Measurements from ENCODE around the gene CACNG1. TPM values are rescaled to one million over a fixed set of nuclear protein-coding genes. Genes with fewer than 3 reads are reported as not detected.

CACNG1 gene
- polyA plus RNA-seq, 1 of the 3 experiments (the other 2 are of a cell fraction), result not detected

DNA sequence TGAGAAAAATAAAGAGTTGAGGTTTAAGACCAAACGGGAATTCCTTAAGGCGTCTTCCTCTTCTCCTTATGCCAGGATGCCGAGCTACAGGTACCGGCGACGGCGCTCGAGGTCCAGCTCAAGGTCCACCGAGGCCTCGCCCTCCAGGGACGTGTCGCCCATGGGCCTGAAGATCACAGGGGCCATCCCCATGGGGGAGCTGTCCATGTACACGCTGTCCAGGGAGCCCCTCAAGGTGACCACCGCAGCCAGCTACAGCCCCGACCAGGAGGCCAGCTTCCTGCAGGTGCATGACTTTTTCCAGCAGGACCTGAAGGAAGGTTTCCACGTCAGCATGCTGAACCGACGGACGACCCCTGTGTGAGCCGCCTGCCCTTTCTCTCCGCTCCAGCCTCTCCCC lies 13.7 kb upstream of the CACNG1 start:
- ChIA-PET CTCF (interaction anchor here (1.0 to 1.7 kb wide), 6 partner anchors 11 to 303 kb away, joined by 3 to 6 read pairs (median 3); no protein-coding TSS in a partner anchor), POLR2A (interaction anchor here (0.8 to 1.2 kb wide), 3 partner anchors 10 to 46 kb away, joined by 3 to 4 read pairs (median 3); no protein-coding TSS in a partner anchor)
- Histone ChIP-seq H3K27me3 (ENCODE audit: insufficient read depth) (no peaks in the 10 kb centered on the region), H3K79me2 (ENCODE audit: insufficient read depth) (no peaks in the 10 kb centered on the region), H3K9me2 (no peaks in the 10 kb centered on the region), H3K9me3 (no peaks in the 10 kb centered on the region), H3F3A (replicated peaks; ENCODE audit: insufficient read depth) (no peaks in the 10 kb centered on the region), H3K4me1 (ENCODE audit: control insufficient read depth in 1 of 2, insufficient read depth in 2 of 2, low read depth in 1 of 2, low read length in 1 of 2) (no peaks in the 10 kb centered on the region; a peak in 1 of 4 replicates), H2AFZ (ENCODE audit: low read depth) (no peak overlapping the region), H3K9ac (no peak overlapping the region), H3K4me3 (ENCODE audit: low read depth in 2 of 2, low read length in 1 of 2) (no peak overlapping the region), H4K20me1 (ENCODE audit: insufficient read depth) (no peaks in the 10 kb centered on the region), H3K36me3 (replicated peaks in 1 of 2; ENCODE audit: control insufficient read depth in 1 of 2, insufficient read depth in 2 of 2, low read length in 1 of 2) (no peaks in the 10 kb centered on the region), H3K4me2 (no peak overlapping the region), H3K27ac (ENCODE audit: low read depth in 2 of 2, low read length in 1 of 2) (no peak overlapping the region)
- TF ChIP-seq, protein P1, sequence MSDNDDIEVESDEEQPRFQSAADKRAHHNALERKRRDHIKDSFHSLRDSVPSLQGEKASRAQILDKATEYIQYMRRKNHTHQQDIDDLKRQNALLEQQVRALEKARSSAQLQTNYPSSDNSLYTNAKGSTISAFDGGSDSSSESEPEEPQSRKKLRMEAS (IDR thresholded peaks at IDR 0.05; ENCODE audit: low read depth), result no peak
- TF ChIP-seq TCF12 (IDR thresholded peaks at IDR 0.05) (no peak), EZH2phosphoT487 (IDR thresholded peaks at IDR 0.05; ENCODE audit: borderline replicate concordance, low read depth) (no peak), EP300 (IDR thresholded peaks at IDR 0.05; ENCODE audit: borderline replicate concordance in 1 of 2, low read depth in 1 of 2, low read length in 1 of 2) (no peak), RCOR1 (IDR thresholded peaks at IDR 0.05; ENCODE audit: low read length) (no peak)
- TF ChIP-seq, protein P2, sequence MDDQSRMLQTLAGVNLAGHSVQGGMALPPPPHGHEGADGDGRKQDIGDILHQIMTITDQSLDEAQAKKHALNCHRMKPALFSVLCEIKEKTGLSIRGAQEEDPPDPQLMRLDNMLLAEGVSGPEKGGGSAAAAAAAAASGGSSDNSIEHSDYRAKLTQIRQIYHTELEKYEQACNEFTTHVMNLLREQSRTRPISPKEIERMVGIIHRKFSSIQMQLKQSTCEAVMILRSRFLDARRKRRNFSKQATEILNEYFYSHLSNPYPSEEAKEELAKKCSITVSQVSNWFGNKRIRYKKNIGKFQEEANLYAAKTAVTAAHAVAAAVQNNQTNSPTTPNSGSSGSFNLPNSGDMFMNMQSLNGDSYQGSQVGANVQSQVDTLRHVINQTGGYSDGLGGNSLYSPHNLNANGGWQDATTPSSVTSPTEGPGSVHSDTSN (IDR thresholded peaks at IDR 0.05), result no peak
- no peak for DNase-seq
- WGBS (ENCODE audit: low lambda C conversion rate), result 90% methylated on average over 20 of the region's 21 CpGs

DNA sequence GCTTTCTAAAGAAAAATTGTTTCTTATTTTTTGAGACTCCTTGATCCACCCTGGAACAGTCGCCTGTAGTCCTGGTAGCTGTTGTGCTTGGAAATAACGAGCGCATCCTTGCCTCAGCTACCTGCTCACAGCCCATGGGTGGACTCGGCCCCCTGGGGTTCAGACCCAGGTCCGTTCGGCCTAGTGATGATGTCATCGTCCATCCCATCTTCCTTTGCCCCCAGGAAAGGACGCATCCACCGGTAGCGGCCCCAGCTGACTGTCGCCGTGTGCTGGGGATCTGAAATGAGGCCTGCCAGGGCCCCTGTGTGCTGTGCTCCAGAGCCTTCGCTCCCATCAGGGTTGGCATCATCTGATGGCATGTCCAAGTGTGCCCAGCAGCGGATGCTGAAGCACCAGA lies 12.0 kb upstream of the CACNG1 start:
- ChIA-PET CTCF (interaction anchor here (0.8 to 1.4 kb wide), 4 partner anchors 9 to 44 kb away, joined by 3 read pairs; no protein-coding TSS in a partner anchor), POLR2A (no interaction called here)
- Histone ChIP-seq H3K9ac (no peak overlapping the region), H3K4me1 (ENCODE audit: control insufficient read depth in 1 of 2, insufficient read depth in 2 of 2, low read depth in 1 of 2, low read length in 1 of 2) (no peaks in the 10 kb centered on the region), H4K20me1 (ENCODE audit: insufficient read depth) (no peaks in the 10 kb centered on the region), H2AFZ (ENCODE audit: low read depth) (no peak overlapping the region), H3K9me2 (no peaks in the 10 kb centered on the region), H3K27me3 (ENCODE audit: insufficient read depth) (no peaks in the 10 kb centered on the region), H3F3A (replicated peaks; ENCODE audit: insufficient read depth) (no peaks in the 10 kb centered on the region), H3K9me3 (no peaks in the 10 kb centered on the region), H3K4me3 (ENCODE audit: low read depth in 2 of 2, low read length in 1 of 2) (no peak overlapping the region), H3K4me2 (no peak overlapping the region), H3K79me2 (ENCODE audit: insufficient read depth) (no peaks in the 10 kb centered on the region), H3K36me3 (replicated peaks in 1 of 2; ENCODE audit: control insufficient read depth in 1 of 2, insufficient read depth in 2 of 2, low read length in 1 of 2) (no peaks in the 10 kb centered on the region), H3K27ac (ENCODE audit: low read depth in 2 of 2, low read length in 1 of 2) (no peak overlapping the region; a peak in 1 of 4 replicates)
- DNase-seq, result no peak
- 85% methylated on average over 12 of the region's 14 CpGs for WGBS (ENCODE audit: low lambda C conversion rate)
- no peak for TF ChIP-seq RXRA (IDR thresholded peaks at IDR 0.05; ENCODE audit: borderline replicate concordance, low read depth)
- TF ChIP-seq, protein P1 (IDR thresholded peaks at IDR 0.05; ENCODE audit: low read depth), result no peak
- TF ChIP-seq FOXM1 (IDR thresholded peaks at IDR 0.05; ENCODE audit: low read depth), result no peak
- no peak for TF ChIP-seq EZH2phosphoT487 (IDR thresholded peaks at IDR 0.05; ENCODE audit: borderline replicate concordance, low read depth)
- no peak for TF ChIP-seq CHD2 (IDR thresholded peaks at IDR 0.05; ENCODE audit: low read length, partially characterized antibody)
- TF ChIP-seq JUND (IDR thresholded peaks at IDR 0.05), result no peak
- TF ChIP-seq GATA2 (CRISPR knock-in tag; IDR thresholded peaks at IDR 0.05), result no peak
- TF ChIP-seq, protein P3, sequence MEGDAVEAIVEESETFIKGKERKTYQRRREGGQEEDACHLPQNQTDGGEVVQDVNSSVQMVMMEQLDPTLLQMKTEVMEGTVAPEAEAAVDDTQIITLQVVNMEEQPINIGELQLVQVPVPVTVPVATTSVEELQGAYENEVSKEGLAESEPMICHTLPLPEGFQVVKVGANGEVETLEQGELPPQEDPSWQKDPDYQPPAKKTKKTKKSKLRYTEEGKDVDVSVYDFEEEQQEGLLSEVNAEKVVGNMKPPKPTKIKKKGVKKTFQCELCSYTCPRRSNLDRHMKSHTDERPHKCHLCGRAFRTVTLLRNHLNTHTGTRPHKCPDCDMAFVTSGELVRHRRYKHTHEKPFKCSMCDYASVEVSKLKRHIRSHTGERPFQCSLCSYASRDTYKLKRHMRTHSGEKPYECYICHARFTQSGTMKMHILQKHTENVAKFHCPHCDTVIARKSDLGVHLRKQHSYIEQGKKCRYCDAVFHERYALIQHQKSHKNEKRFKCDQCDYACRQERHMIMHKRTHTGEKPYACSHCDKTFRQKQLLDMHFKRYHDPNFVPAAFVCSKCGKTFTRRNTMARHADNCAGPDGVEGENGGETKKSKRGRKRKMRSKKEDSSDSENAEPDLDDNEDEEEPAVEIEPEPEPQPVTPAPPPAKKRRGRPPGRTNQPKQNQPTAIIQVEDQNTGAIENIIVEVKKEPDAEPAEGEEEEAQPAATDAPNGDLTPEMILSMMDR (IDR thresholded peaks at IDR 0.05), result no peak
- TF ChIP-seq NFIC (IDR thresholded peaks at IDR 0.05; ENCODE audit: borderline replicate concordance), result no peak
- TF ChIP-seq NRF1 (IDR thresholded peaks at IDR 0.05; ENCODE audit: low read depth, low read length), result no peak
- TF ChIP-seq TEAD4 (IDR thresholded peaks at IDR 0.05; ENCODE audit: borderline replicate concordance, insufficient read depth), result no peak
- no peak for TF ChIP-seq GABPA (IDR thresholded peaks at IDR 0.05; ENCODE audit: low read depth)
- TF ChIP-seq, protein P4, sequence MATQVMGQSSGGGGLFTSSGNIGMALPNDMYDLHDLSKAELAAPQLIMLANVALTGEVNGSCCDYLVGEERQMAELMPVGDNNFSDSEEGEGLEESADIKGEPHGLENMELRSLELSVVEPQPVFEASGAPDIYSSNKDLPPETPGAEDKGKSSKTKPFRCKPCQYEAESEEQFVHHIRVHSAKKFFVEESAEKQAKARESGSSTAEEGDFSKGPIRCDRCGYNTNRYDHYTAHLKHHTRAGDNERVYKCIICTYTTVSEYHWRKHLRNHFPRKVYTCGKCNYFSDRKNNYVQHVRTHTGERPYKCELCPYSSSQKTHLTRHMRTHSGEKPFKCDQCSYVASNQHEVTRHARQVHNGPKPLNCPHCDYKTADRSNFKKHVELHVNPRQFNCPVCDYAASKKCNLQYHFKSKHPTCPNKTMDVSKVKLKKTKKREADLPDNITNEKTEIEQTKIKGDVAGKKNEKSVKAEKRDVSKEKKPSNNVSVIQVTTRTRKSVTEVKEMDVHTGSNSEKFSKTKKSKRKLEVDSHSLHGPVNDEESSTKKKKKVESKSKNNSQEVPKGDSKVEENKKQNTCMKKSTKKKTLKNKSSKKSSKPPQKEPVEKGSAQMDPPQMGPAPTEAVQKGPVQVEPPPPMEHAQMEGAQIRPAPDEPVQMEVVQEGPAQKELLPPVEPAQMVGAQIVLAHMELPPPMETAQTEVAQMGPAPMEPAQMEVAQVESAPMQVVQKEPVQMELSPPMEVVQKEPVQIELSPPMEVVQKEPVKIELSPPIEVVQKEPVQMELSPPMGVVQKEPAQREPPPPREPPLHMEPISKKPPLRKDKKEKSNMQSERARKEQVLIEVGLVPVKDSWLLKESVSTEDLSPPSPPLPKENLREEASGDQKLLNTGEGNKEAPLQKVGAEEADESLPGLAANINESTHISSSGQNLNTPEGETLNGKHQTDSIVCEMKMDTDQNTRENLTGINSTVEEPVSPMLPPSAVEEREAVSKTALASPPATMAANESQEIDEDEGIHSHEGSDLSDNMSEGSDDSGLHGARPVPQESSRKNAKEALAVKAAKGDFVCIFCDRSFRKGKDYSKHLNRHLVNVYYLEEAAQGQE (IDR thresholded peaks at IDR 0.05; ENCODE audit: low read depth, low read length), result no peak
- no peak for TF ChIP-seq POLR2AphosphoS5 (IDR thresholded peaks at IDR 0.05; ENCODE audit: low read depth, low read length)
- no peak for TF ChIP-seq FOSL2 (IDR thresholded peaks at IDR 0.05; ENCODE audit: borderline replicate concordance, low read depth)
- no peak for TF ChIP-seq EP300 (IDR thresholded peaks at IDR 0.05; ENCODE audit: borderline replicate concordance in 1 of 2, low read depth in 1 of 2, low read length in 1 of 2)
- TF ChIP-seq, protein P5, sequence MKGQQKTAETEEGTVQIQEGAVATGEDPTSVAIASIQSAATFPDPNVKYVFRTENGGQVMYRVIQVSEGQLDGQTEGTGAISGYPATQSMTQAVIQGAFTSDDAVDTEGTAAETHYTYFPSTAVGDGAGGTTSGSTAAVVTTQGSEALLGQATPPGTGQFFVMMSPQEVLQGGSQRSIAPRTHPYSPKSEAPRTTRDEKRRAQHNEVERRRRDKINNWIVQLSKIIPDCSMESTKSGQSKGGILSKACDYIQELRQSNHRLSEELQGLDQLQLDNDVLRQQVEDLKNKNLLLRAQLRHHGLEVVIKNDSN (IDR thresholded peaks at IDR 0.05; ENCODE audit: borderline replicate concordance, low read depth), result no peak
